Suppressor macrophage treated with lipopolysaccharide for 4 hours (primary cell): Measurements from ENCODE around the gene RTL5.

Experiments
- DNase-seq: peaks from one replicate; pipeline ENCODE4 v3.0.0-alpha.2; 2020

The RTL5 gene

GRCh38 chrX:72128881-72129280 is 2.8 kb downstream of the RTL5 start:
- DNase-seq: peak; percentile 20

GRCh38 chrX:72128183-72128834 is 3.4 kb downstream of the RTL5 start:
- no peak for DNase-seq

DNA sequence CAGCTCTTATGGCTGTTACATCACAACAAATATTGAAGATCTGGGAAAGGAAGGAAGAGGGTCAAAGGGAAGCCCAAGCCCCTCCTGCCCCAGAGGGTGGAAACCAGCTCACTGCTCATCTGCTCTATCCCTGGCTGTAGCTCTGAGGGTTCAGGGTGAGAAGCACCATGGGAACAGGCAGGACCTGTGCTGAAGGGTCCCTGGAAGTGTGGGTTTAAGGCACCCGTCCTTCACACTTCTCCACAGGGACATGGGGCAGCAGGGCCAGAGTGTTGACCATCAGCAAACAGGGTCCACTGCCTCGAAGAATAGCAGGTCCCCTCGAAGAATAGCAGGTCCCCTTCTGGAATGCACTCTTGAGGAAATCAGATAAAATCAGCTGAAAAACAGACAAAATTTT is 4.4 kb downstream of the RTL5 start:
- DNase-seq: no peak

GRCh38 chrX:72126539-72127140 is 5.1 kb downstream of the RTL5 start:
- peak; percentile 79 for DNase-seq

DNA sequence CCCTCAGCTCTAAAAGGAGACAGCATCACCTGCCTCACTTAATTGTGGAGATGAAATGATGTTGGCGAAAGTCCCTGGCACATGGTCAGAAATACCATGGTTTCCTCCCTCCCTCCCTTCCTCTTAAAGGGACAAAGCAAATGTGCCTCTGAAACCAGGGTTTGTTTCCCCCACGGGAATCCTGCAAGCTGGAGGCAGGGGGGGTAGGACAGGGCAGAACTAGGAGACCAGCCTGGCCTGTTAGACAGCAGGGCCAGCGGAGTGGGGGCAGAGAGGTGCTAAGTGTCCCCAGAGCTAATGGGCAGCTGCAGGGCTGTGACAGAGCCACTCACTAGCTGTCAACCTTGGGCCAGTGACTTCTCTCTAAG is 5.7 kb downstream of the RTL5 start:
- no peak for DNase-seq

- no peak for DNase-seq
Measured at GRCh38 chrX:72125331-72126047, 6.2 kb downstream of the RTL5 start.

- DNase-seq: no peak
Measured at GRCh38 chrX:72124540-72125201, 7.0 kb downstream of the RTL5 start.

- peak; percentile 44 for DNase-seq
Measured at GRCh38 chrX:72123471-72124185, 8.1 kb downstream of the RTL5 start.

DNA sequence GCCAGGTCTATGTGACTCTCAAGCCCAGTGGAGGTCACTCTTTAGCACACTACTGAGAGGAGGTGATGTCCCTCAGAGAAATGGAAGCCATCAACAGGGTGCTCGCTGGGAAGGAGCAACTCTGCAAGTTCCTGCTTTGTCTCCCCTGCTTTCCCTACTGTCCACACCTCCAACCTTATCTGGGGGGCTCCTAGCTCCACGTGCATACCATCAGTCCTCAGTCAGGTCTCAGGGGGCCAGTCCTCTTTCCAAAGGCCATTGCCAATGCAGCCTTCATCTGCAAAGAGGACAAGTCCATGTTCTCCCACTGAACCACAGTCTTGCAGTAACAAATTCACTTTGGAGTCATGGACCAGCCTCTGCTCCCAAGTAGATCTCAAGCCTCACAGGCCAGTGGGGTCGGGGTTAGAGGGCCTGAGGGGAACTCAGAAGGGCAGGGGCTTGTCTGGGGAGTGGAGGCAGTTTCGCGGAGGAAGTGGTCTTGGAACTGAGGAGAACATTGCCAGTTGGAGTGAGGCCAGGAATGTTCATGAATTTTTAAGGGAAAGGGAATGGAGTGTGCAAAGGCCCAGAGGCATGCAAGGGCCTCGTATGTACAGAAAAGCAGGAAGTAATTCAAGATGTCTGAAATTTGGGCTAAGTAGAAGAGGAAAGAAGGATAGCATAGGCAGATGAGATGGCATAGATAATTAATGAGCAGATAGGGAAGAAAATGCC is 8.9 kb downstream of the RTL5 start:
- no peak for DNase-seq

GRCh38 chrX:72121383-72121782 is 10.3 kb downstream of the RTL5 start:
- DNase-seq: peak; percentile 71

GRCh38 chrX:72120837-72121236 is 10.9 kb downstream of the RTL5 start:
- DNase-seq: no peak

DNA sequence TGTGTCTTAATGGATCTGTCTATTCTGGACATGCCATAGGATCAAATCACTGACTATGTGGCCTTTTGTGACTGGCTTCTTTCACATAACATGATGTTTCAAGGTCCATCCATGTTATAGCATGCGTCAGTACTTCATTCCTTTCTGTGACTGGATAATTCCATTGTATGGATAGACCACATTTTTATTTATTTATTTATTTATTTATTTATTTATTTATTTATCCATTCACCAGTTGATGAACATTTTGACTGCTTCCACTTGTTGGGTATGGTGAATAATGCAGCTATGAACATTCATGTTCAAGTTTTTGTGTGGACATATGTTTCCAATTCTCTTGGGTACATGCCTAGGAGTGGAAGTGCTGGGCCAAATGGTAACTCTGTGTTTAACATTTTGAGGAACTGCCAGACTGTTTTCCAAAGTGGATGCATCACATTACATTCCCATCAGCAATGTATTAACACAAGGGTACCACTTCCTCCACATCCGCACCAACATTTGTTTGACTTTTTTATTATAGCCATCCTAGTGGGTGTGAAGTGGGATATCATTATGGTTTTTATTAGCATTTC is 14.0 kb downstream of the RTL5 start:
- no peak for DNase-seq

DNA sequence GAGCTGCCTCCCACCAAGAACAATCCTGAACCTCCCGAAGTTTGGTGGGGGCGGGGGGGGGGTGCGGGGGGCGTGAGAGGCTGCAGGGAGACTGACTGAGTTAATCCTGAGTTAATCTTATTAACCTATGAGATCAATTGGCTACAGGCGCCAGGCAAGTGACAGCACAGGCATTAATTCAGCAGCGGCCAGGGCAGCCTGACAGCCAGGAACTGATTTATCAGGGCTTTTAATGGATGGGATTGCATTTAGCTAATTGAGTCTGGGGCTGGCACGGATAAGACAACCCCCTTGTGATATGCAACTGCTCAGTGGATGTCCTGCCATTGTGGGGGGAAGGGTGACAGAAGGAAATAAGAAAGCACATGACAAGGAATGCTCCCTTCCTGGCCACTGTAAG is 16.3 kb downstream of the RTL5 start:
- DNase-seq: no peak

- no peak for DNase-seq
Measured at GRCh38 chrX:72114807-72115206, 16.9 kb downstream of the RTL5 start.

GRCh38 chrX:72114306-72114705 is 17.4 kb downstream of the RTL5 start:
- DNase-seq: no peak

DNA sequence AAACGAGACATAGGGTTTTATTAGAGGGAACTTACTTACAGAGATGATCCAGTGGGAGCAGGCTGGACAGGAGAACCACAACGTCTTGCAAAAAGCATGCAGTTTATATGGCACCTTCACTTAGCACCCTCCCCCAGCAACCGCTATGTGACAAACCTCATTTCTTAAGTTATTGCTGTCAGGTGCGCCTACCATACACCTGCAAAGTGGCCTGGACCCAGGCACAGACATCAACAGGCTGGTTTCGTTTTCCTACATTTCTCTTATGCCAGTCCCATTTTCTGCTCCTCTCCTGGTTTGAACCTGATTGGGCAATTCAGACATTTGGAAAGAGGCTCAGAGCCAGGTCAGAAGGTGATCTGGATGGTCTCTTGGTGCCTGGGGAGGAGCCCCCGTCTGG is 18.3 kb downstream of the RTL5 start:
- no peak for DNase-seq

- no peak for DNase-seq
Measured at GRCh38 chrX:72110876-72111708, 20.6 kb downstream of the RTL5 start.

DNA sequence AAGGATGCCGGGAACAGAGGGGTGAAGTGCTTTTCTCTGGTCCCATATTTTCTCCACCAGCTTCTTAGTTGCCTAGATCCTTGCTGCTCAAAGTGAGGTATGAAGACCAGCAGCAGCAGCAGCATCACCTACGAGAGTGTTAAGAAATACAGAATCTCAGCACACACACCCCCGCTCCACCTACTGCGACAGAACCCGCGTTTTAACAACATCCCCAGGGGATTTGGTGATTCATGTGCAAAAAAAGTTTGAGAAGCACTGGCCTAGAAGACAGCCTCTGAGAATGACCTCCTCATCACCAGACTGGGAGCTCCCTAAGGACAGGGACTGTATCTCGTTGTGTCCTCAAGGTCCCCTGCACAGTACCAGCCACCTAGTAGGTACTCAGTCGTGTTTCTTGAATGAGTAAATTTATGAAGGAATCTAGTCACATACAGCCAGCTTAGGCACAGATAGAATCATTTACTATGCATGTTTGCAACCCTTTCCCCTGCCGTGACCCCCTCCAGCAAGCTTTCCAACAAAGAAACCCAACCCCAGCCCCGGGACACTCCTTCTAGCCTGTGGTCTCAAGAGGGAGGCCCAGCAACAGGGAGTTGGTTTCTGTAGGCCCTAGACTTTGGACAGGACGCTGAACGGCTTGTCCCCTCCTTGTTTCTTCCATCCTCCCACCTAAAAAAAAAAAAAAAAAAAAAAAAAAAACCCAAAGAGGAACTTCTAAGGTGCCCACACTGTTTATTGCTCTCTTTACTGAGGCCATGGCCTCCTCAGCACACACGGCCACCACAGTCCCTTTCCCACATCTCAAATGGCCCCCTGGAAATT is 21.5 kb downstream of the RTL5 start:
- no peak for DNase-seq

GRCh38 chrX:72108666-72109065 is 23.0 kb downstream of the RTL5 start:
- no peak for DNase-seq
